ENCODE measurements around the gene DNM3. TPM values are rescaled to one million over a fixed set of nuclear protein-coding genes. Genes with fewer than 3 reads are reported as not detected.
A peak's percentile ranks its signal among the peaks of the same experiment; 100 is the strongest.

Gene DNM3
- total RNA-seq, 6 donors from 2014 or later = 7.1 to 30.4 (median 10.3) TPM

DNA sequence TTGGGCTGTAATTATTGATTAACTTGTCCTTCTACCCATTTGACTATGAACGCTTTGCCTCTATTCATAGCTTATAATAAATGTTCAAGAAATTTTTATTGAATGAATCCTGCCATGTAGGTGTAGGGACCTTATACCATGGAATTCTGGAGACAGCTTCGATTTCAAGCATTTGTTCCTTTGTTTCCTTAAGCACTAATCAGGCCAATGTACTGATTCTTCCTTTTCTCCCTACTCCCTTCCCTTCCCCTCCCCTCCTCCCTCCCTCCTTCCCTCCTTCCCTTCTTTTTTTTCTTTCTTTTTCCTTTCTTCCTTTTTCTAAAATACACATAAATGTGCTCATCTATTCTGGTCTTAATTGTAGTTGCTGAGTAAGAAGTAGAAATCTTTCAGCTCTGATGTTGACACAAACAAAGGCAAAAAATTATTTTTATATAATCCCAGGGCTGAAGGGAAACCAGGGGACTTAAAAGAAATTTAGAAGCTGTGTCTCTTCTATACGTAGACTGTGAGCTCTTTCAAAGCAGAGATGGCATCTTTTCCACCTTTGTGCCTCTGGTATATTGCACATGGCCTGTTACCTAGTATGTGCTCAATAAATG lies 24.9 kb upstream of the DNM3 start:
- TF ChIP-seq EP300 (IDR thresholded peaks at IDR 0.05) (no peak), POLR2AphosphoS5 (IDR thresholded peaks at IDR 0.05) (no peak), POLR2A (IDR thresholded peaks at IDR 0.05) (no peak)
- TF ChIP-seq, protein P1, sequence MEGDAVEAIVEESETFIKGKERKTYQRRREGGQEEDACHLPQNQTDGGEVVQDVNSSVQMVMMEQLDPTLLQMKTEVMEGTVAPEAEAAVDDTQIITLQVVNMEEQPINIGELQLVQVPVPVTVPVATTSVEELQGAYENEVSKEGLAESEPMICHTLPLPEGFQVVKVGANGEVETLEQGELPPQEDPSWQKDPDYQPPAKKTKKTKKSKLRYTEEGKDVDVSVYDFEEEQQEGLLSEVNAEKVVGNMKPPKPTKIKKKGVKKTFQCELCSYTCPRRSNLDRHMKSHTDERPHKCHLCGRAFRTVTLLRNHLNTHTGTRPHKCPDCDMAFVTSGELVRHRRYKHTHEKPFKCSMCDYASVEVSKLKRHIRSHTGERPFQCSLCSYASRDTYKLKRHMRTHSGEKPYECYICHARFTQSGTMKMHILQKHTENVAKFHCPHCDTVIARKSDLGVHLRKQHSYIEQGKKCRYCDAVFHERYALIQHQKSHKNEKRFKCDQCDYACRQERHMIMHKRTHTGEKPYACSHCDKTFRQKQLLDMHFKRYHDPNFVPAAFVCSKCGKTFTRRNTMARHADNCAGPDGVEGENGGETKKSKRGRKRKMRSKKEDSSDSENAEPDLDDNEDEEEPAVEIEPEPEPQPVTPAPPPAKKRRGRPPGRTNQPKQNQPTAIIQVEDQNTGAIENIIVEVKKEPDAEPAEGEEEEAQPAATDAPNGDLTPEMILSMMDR (IDR thresholded peaks at IDR 0.05) = no peak
- no peak overlapping the region for H3K27ac ChIP-seq
- no peaks in the 10 kb centered on the region for H3K9me3 ChIP-seq
- H3K27me3 ChIP-seq = no peaks in the 10 kb centered on the region
- no peak for ATAC-seq (ENCODE audit: low FRiP score in 2 of 2)
- no peak overlapping the region for H3K4me3 ChIP-seq
- no peak for DNase-seq
- WGBS, 2 donors = 88 to 89% methylated on average over 3 of the region's 3 CpGs
- no peaks in the 10 kb centered on the region for H3K4me1 ChIP-seq
- no peaks in the 10 kb centered on the region for H3K36me3 ChIP-seq

DNA sequence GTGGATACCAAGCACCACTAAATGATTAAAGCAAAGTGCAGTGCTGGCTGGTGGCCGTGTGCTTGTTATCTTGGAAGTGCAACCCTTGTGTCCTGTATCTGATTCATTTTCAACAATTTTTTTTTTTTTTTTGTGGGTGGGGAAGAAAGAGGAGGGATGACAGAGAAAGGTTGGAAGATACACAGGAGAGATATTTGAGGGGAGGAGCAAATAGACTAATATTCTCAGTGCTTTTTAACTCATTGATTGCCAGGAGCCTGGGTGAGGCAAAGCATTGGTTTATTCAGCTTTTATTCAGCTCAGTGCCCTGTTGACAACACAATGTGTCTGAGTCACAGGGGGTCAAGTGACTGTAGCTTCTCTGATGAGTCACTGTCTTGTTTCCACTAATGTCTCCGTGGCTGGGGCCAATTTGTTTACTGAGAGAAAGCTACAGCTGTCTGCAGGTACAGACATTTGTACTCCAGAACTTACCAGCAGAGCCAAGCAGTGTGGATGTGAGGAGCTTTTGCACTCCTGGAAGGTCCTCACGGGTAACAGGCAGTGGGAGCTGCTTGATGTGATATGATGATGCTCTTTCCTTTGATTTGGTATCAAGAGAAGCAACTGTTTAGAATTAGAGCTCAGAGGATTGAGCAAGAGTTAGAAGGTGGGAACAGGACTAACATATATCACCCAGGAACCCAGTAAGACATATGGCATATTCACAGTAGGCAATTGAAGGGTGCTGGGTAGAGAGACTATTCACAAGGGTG lies 23.6 kb upstream of the DNM3 start:
- ATAC-seq (ENCODE audit: low FRiP score in 2 of 2) = peak; percentile 46 to 58
- Histone ChIP-seq H3K27me3 (no peaks in the 10 kb centered on the region), H3K36me3 (no peaks in the 10 kb centered on the region), H3K4me3 (no peak overlapping the region), H3K9me3 (no peaks in the 10 kb centered on the region), H3K4me1 (no peaks in the 10 kb centered on the region), H3K27ac (no peak overlapping the region)
- peak in 1 of 2 donors; percentile 27 for DNase-seq
- WGBS, 2 donors = 31 to 41% methylated on average over 3 of the region's 3 CpGs
- TF ChIP-seq, protein P1 (IDR thresholded peaks at IDR 0.05) = no peak
- TF ChIP-seq POLR2A (IDR thresholded peaks at IDR 0.05) = no peak
- TF ChIP-seq EP300 (IDR thresholded peaks at IDR 0.05) = no peak
- no peak for TF ChIP-seq POLR2AphosphoS5 (IDR thresholded peaks at IDR 0.05)

DNA sequence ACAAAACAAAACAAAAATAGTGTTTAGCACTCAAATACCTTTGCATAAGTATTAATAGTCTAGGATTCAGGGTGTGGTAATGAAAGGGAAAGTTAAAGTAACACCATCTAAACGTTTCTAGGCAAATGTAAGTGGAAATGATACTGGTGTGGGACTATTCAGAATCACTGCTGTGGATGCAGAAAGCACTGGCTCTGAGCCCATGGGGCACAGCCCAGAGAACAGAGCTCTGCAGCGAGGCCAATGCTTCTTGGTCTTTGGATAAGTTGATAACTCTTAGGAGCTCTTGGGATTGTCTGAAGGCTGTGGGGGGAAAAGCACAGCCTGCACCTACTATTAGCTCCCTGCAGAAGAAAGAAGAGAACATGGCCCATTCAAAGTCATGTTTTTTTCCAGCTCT lies 21.4 kb upstream of the DNM3 start:
- DNase-seq = no peak
- WGBS, 2 donors = 43 to 44% methylated on average over 2 of the region's 2 CpGs
- Histone ChIP-seq H3K4me3 (no peak overlapping the region), H3K27me3 (no peaks in the 10 kb centered on the region), H3K36me3 (no peaks in the 10 kb centered on the region), H3K4me1 (no peaks in the 10 kb centered on the region), H3K9me3 (no peaks in the 10 kb centered on the region), H3K27ac (no peak overlapping the region)
- TF ChIP-seq POLR2AphosphoS5 (IDR thresholded peaks at IDR 0.05) (no peak), POLR2A (IDR thresholded peaks at IDR 0.05) (no peak), EP300 (IDR thresholded peaks at IDR 0.05) (no peak)
- TF ChIP-seq, protein P1 (IDR thresholded peaks at IDR 0.05) = no peak
- ATAC-seq (ENCODE audit: low FRiP score in 2 of 2) = no peak

DNA sequence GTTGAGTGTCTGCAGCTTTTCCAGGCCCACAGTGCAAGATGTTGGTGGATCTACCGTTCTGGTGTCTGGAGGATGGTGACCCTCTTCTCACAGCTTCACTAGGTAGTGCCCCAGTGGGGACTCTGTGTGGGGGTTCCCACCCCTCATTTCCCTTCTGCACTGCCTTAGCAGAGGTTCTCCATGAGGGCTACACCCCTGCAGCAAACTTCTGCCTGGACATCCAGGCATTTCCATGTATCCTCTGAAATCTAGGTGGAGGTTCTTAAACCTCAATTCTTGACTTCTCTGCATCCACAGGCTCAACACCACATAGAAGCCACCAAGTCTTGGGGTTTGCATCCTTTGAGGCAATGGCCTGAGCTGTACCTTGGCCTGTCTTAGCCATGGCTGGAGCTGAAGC lies 14.3 kb upstream of the DNM3 start:
- no peak for ATAC-seq (ENCODE audit: low FRiP score in 2 of 2)

More for the DNA sequence above, 14.3 kb upstream of the DNM3 start:
- H3K36me3 ChIP-seq = no peaks in the 10 kb centered on the region
- DNase-seq = no peak
- peaks cover 0 to 11% (median 7%) of the 10 kb centered on the region in 4 donors for H3K9me3 ChIP-seq
- H3K27ac ChIP-seq = no peak overlapping the region
- no peak overlapping the region for H3K4me3 ChIP-seq
- TF ChIP-seq POLR2AphosphoS5 (IDR thresholded peaks at IDR 0.05) (no peak), EP300 (IDR thresholded peaks at IDR 0.05) (no peak), POLR2A (IDR thresholded peaks at IDR 0.05) (no peak)
- TF ChIP-seq, protein P1 (IDR thresholded peaks at IDR 0.05) = no peak
- no peaks in the 10 kb centered on the region for H3K27me3 ChIP-seq
- H3K4me1 ChIP-seq = no peaks in the 10 kb centered on the region
- WGBS, 2 donors = 50 to 100% methylated on average over 1 of the region's 1 CpG
